ENCODE results near the gene TCP1. TPM values are rescaled to one million over a fixed set of nuclear protein-coding genes. Genes with fewer than 3 reads are reported as not detected.

Gene TCP1
- total and polyA plus RNA-seq, 2 of the 13 experiments (the other 11 are each of a cell fraction or from before 2014, with no cell fraction given) = 116 to 553 TPM

DNA sequence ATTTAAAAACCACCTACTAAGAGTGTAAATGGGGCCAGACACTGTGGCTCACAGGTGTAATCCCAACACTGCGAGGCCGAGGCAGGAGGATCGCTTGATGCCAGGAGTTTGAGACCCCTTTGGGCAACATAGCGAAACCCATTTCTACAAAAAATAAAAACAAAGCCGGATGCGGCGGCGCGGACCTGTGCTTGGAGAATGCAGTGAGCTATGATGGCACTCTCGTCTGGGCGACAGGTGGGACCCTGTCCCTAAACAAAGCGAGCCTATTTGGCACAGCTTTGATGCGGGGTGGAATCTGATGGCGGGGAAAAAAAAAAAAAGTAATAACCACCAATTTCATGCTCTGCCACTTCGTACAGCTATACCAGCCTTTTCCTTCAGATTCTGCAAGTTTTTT is 1.1 kb downstream of the TCP1 start (continued):
- TF ChIP-seq MYNN (CRISPR knock-in tag; IDR thresholded peaks at IDR 0.05; ENCODE audit: low read depth) (no peak), NCOA2 (CRISPR knock-in tag; IDR thresholded peaks at IDR 0.05) (no peak), ZNF652 (CRISPR knock-in tag; IDR thresholded peaks at IDR 0.05; ENCODE audit: borderline replicate concordance, low read depth) (no peak), ATF1 (CRISPR knock-in tag; IDR thresholded peaks at IDR 0.05) (no peak), PHB2 (IDR thresholded peaks at IDR 0.05; ENCODE audit: partially characterized antibody) (no peak), ADNP (CRISPR knock-in tag; IDR thresholded peaks at IDR 0.05) (no peak), GMEB2 (CRISPR knock-in tag; IDR thresholded peaks at IDR 0.05; ENCODE audit: low read depth) (no peak), SMYD3 (CRISPR knock-in tag; IDR thresholded peaks at IDR 0.05) (no peak), NCOR1 (IDR thresholded peaks at IDR 0.05; ENCODE audit: borderline replicate concordance, low read length) (no peak), ZC3H13 (CRISPR knock-in tag; IDR thresholded peaks at IDR 0.05) (no peak), HDAC6 (IDR thresholded peaks at IDR 0.05; ENCODE audit: low read depth, low read length) (no peak), ZNF7 (CRISPR knock-in tag; IDR thresholded peaks at IDR 0.05) (no peak), SMC3 (IDR thresholded peaks at IDR 0.05; ENCODE audit: low read length) (no peak), ETV5 (CRISPR knock-in tag; IDR thresholded peaks at IDR 0.05; ENCODE audit: borderline replicate concordance) (no peak), ZNF646 (CRISPR knock-in tag; IDR thresholded peaks at IDR 0.05) (no peak), JUNB (CRISPR knock-in tag; IDR thresholded peaks at IDR 0.05; ENCODE audit: borderline replicate concordance) (no peak), ESRRA (CRISPR knock-in tag; IDR thresholded peaks at IDR 0.05; ENCODE audit: low read depth) (no peak)
- TF ChIP-seq, protein P1, sequence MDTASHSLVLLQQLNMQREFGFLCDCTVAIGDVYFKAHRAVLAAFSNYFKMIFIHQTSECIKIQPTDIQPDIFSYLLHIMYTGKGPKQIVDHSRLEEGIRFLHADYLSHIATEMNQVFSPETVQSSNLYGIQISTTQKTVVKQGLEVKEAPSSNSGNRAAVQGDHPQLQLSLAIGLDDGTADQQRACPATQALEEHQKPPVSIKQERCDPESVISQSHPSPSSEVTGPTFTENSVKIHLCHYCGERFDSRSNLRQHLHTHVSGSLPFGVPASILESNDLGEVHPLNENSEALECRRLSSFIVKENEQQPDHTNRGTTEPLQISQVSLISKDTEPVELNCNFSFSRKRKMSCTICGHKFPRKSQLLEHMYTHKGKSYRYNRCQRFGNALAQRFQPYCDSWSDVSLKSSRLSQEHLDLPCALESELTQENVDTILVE (CRISPR knock-in tag; IDR thresholded peaks at IDR 0.05) = no peak
- TF ChIP-seq, protein P2, sequence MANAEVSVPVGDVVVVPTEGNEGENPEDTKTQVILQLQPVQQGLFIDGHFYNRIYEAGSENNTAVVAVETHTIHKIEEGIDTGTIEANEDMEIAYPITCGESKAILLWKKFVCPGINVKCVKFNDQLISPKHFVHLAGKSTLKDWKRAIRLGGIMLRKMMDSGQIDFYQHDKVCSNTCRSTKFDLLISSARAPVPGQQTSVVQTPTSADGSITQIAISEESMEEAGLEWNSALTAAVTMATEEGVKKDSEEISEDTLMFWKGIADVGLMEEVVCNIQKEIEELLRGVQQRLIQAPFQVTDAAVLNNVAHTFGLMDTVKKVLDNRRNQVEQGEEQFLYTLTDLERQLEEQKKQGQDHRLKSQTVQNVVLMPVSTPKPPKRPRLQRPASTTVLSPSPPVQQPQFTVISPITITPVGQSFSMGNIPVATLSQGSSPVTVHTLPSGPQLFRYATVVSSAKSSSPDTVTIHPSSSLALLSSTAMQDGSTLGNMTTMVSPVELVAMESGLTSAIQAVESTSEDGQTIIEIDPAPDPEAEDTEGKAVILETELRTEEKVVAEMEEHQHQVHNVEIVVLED (CRISPR knock-in tag; IDR thresholded peaks at IDR 0.05; ENCODE audit: borderline replicate concordance) = no peak
- TF ChIP-seq, protein P3, sequence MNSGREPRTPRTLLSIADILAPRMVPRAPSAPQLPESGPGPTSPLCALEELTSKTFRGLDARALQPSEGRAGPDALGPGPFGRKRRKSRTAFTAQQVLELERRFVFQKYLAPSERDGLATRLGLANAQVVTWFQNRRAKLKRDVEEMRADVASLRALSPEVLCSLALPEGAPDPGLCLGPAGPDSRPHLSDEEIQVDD (CRISPR knock-in tag; IDR thresholded peaks at IDR 0.05; ENCODE audit: borderline replicate concordance) = no peak

Data from HepG2 (cell line).